Lung (tissue), 12 donors: ENCODE data around the gene TBC1D3B. TPM values are rescaled to one million over a fixed set of nuclear protein-coding genes. Genes with fewer than 3 reads are reported as not detected.
"Not testable (repeated sequence)": the region's sequence is repeated elsewhere in the genome, so short reads cannot be mapped to it uniquely, and the experiment has no call there.

Experiments
- ATAC-seq: fragments of 200-7000 bp; cut with Tn5 transposase; one replicate; pipeline ENCODE4 v1.9.1; 2020; ENCODE audit warnings: moderate number of reproducible peaks; ENCODE audit not compliant: insufficient read depth, low FRiP score
- DNase-seq, 3 donors: peaks; one replicate each; pipeline ENCODE4 v3.0.0-alpha.2; 2013 to 2017
- H3K27ac ChIP-seq, 2 donors: one replicate each; pipeline ENCODE4 v1.5.1; 2013; ENCODE audit warnings: mild to moderate bottlenecking in 2 of 2, moderate library complexity in 2 of 2, control low read depth in 1 of 2, inconsistent platforms in 1 of 2, low read depth in 1 of 2, low read length in 1 of 2
- H3K27me3 ChIP-seq, 3 donors: one replicate each; pipeline ENCODE4 v1.5.1; 2013; ENCODE audit warnings: low read length in 2 of 3; ENCODE audit not compliant: control insufficient read depth in 3 of 3, insufficient read depth in 3 of 3
- H3K36me3 ChIP-seq, 4 donors: one replicate each; pipeline ENCODE4 v1.5.1; 2013; ENCODE audit warnings: low read length in 4 of 4, mild to moderate bottlenecking in 1 of 4, moderate library complexity in 1 of 4; ENCODE audit not compliant: control insufficient read depth in 4 of 4, insufficient read depth in 4 of 4
- H3K4me1 ChIP-seq, 5 donors: one replicate each; pipeline ENCODE4 v1.5.1; 2013; ENCODE audit warnings: low read length in 5 of 5, mild to moderate bottlenecking in 2 of 5, moderate library complexity in 1 of 5; ENCODE audit not compliant: control insufficient read depth in 5 of 5, insufficient read depth in 5 of 5
- H3K4me3 ChIP-seq: one replicate; pipeline ENCODE4 v1.5.1; 2013; ENCODE audit warnings: mild to moderate bottlenecking, control low read depth, moderate library complexity
- H3K9ac ChIP-seq, 2 donors: one replicate each; pipeline ENCODE4 v1.5.1; 2013; ENCODE audit warnings: low read length in 2 of 2, control low read depth in 1 of 2; ENCODE audit not compliant: insufficient read depth in 1 of 2
- H3K9me3 ChIP-seq, 4 donors: one replicate each; pipeline ENCODE4 v1.5.1; 2013; ENCODE audit warnings: low read length in 3 of 4, mild to moderate bottlenecking in 1 of 4, moderate library complexity in 1 of 4; ENCODE audit not compliant: control insufficient read depth in 4 of 4, insufficient read depth in 3 of 4
- WGBS, 2 donors: extraction: QIAGEN DNeasy Blood & Tissue Kit; methylation state at CpG; one replicate each; pipeline ENCODE4 v1.1.7; 2013; 5-methylcytosine and 5-hydroxymethylcytosine counted together
- polyA plus RNA-seq, 2 donors: library from polyadenylated mRNA; stranded (reverse); fragments of 200-250 nt; gene quantifications; one replicate each; pipeline ENCODE4 v1.2.1, GENCODE V29; 2013
- total RNA-seq, 2 donors: library from RNA; depleted of rRNA in 1 of 2; stranded (reverse); fragments of >200 nt in 1 of 2; gene quantifications; one replicate each; pipeline ENCODE4 v1.2.1, GENCODE V29; 2014 to 2021
- TF ChIP-seq, protein P1 (sequence below): IDR thresholded peaks from 2 replicates; pipeline ENCODE4 v1.5.1; 2012; ENCODE audit warnings: mild to moderate bottlenecking; ENCODE audit errors: control extremely low read depth, extremely low read depth
- donor health status: control.
- donor health status: control.
- donor health status: Bipolar disorder and iron deficiency.
- donor health status: healthy.
- donor health status: DM: yes; HTN: yes; CAD: no.

The TBC1D3B gene
- total and polyA plus RNA-seq, 4 donors = 1.6 to 7.5 (median 3.0) TPM

DNA sequence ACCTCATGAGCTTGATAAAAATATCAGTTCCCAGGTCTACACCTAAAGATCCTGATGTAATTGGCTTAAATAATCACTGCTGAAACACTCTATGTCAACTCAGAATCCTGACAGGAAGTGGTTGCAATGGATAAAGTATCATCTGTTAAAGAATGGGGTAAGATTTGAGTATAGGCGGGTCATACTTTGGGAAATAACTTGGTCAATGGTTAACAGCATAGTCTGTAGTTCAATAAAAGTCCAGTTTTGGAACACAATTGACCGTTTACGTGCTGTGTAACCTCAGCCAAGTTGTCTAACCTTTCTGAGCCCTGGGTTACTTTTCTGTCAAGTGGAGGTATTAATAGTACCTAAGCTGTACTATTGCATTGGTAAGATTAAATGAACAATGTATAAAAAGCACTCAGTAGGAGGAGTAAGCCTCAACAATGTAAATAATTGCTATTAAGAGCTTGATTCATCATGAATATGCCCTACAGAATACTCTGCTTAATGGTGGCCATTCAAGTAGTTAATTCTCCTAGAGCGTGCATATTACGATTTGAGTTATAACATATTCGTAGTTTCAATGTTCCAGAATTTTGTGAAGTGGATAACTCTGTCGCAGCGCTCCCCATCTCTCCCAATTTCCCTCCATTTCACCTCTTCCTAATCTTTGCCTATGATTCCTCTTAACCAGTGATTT, 17.9 kb upstream of the TBC1D3B start:
- ATAC-seq, H3K4me1 ChIP-seq, H3K9me3 ChIP-seq, H3K27ac ChIP-seq, H3K4me3 ChIP-seq, H3K9ac ChIP-seq, DNase-seq, H3K36me3 ChIP-seq: not testable (repeated sequence)
- WGBS, 2 donors = 81 to 86% methylated on average over 5 of the region's 8 CpGs
- H3K27me3 ChIP-seq = peaks cover 0 to 13% (median 2%) of the 10 kb centered on the region in 3 donors

DNA sequence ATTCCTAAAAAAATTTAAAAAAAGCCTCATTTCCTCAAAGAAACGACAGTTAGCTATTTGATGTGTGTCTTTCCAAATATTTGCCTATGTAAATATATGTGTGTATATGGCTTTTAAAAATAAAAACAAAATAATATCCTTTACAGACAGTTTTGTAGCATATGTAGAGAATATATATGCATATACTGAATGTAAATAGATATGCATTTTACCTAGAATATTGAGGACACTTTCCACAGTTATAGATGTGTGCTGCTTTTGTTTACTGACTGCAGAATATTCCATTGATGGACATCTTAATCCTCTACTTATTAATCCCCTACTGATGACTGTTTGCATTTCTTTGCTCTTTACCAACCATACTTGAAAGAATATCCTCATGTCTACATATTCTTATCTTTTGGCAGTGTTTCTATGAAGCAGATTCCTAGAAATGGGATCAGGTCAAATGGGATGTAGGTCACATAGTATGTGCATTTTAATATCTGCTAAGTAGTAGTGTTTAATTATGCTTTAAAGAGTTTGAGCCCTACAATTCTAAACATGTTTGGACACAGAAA, 16.9 kb upstream of the TBC1D3B start:
- no peak overlapping the region for H3K9ac ChIP-seq
- no peaks in the 10 kb centered on the region for H3K9me3 ChIP-seq
- H3K27ac ChIP-seq = no peak overlapping the region
- DNase-seq (no peak), ATAC-seq (no peak)
- H3K4me1 ChIP-seq = peaks cover 0 to 8% (median 6%) of the 10 kb centered on the region in 5 donors
- H3K36me3 ChIP-seq = no peaks in the 10 kb centered on the region
- 15 to 24% methylated on average over 1 of the region's 1 CpG for WGBS, 2 donors
- peaks cover 0 to 13% (median 2%) of the 10 kb centered on the region in 3 donors for H3K27me3 ChIP-seq
- no peak overlapping the region for H3K4me3 ChIP-seq
- TF ChIP-seq, protein P1, sequence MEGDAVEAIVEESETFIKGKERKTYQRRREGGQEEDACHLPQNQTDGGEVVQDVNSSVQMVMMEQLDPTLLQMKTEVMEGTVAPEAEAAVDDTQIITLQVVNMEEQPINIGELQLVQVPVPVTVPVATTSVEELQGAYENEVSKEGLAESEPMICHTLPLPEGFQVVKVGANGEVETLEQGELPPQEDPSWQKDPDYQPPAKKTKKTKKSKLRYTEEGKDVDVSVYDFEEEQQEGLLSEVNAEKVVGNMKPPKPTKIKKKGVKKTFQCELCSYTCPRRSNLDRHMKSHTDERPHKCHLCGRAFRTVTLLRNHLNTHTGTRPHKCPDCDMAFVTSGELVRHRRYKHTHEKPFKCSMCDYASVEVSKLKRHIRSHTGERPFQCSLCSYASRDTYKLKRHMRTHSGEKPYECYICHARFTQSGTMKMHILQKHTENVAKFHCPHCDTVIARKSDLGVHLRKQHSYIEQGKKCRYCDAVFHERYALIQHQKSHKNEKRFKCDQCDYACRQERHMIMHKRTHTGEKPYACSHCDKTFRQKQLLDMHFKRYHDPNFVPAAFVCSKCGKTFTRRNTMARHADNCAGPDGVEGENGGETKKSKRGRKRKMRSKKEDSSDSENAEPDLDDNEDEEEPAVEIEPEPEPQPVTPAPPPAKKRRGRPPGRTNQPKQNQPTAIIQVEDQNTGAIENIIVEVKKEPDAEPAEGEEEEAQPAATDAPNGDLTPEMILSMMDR = no peak

DNA sequence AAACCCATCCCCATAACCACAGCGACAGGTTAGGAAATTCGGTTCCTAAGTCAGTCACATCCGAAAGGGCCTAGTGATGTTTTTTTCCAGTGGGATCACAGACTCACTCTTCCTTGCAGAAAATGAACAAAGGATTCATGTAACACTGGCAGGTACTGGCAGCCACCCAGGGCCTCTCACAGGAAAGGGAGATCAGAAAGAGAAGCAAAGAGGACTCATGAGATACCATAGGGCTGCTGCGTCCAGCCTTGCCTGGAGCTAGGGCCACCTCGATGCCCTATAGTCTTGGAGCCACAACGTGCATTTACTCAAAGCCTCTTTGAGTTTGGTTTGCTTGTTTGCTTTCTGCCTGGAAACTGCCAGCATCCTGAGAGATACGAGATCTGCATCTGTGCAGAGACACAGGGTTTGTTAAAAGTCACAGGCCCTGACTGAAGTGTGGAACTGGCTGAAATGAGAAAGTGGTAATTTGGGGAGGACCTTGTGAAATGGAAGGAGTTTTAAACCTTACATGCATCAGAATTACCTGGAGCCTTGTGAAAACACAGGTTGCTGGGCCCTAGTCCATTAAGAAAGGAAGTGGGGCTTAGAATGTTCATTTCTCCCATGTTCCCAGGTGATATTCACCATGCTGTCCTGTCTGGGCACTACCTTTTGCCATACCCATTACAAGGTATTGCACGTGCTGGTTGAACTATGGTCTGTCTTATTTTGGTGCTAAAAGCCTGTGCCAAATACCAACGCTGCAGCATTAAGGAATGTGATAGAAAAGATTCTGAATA, 14.3 kb upstream of the TBC1D3B start:
- WGBS, 2 donors = 72 to 74% methylated on average over 9 of the region's 9 CpGs
- H3K9ac ChIP-seq = not testable (repeated sequence)

DNA sequence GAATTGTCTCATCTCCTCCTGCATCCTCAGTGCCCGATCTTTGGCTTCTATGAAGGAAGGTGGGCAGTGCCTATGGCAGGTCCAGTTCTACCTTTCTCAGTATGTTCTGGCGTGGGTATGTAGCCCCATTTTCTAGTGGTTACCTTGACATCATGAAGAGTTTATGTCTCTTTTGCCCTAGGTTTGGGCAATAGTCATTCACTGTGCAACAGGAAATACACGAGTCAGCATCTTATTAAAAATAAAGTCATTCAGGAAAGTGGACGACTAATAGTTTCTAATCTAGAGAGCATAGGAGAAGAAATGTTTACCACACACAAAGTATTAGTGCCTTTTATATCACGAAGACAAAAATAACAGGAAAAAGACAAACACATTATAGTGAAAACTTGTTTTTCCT, 13.6 kb upstream of the TBC1D3B start:
- H3K4me3 ChIP-seq, H3K36me3 ChIP-seq, ATAC-seq, H3K4me1 ChIP-seq, H3K9me3 ChIP-seq, H3K9ac ChIP-seq, H3K27ac ChIP-seq, DNase-seq: not testable (repeated sequence)
- H3K27me3 ChIP-seq = peaks cover 0 to 16% (median 2%) of the 10 kb centered on the region in 3 donors
- 39 to 57% methylated on average over 5 of the region's 5 CpGs for WGBS, 2 donors

More for the DNA sequence above, 14.3 kb upstream of the TBC1D3B start:
- not testable (repeated sequence) for ATAC-seq, H3K4me3 ChIP-seq, H3K36me3 ChIP-seq, H3K9me3 ChIP-seq, H3K27ac ChIP-seq, H3K4me1 ChIP-seq, DNase-seq
- H3K27me3 ChIP-seq = peaks cover 0 to 19% (median 2%) of the 10 kb centered on the region in 3 donors
